Keratinocyte (primary cell): Measurements from ENCODE around the gene DLGAP1. TPM values are rescaled to one million over a fixed set of nuclear protein-coding genes. Genes with fewer than 3 reads are reported as not detected.

ENCODE experiments used
- DNase-seq: peaks from one replicate; pipeline ENCODE4 v3.0.0-alpha.2; 2011; ENCODE audit warnings: low read depth, missing footprints, low spot score
- FAIRE-seq: peaks from 2 replicates; lab custom pipeline; 2011; peaks lifted over from hg19 to GRCh38; lab: Jason Lieb, UNC
- H2AFZ ChIP-seq: 2 replicates; pipeline ENCODE4 v1.6.0; 2012; ENCODE audit warnings: low read length, control low read depth, inconsistent platforms; ENCODE audit not compliant: control insufficient read depth
- H3K27ac ChIP-seq: 2 replicates; pipeline ENCODE4 v1.5.1; 2011; ENCODE audit warnings: low read length; ENCODE audit not compliant: control insufficient read depth, insufficient read depth
- H3K27me3 ChIP-seq: 3 replicates; pipeline ENCODE4 v1.6.0; 2011; ENCODE audit warnings: low read length; ENCODE audit not compliant: control insufficient read depth, insufficient read depth; ENCODE audit errors: extremely low read depth
- H3K36me3 ChIP-seq, 2 experiments: 2 replicates in 1 of 2; 3 replicates in 1 of 2; pipeline ENCODE4 v1.5.1; 2011; ENCODE audit warnings: low read length in 2 of 2, mild to moderate bottlenecking in 1 of 2; ENCODE audit not compliant: control insufficient read depth in 2 of 2, insufficient read depth in 2 of 2; ENCODE audit errors: extremely low read depth in 1 of 2
- H3K4me1 ChIP-seq: 3 replicates; pipeline ENCODE4 v1.5.1; 2011; ENCODE audit warnings: low read length; ENCODE audit not compliant: control insufficient read depth, insufficient read depth; ENCODE audit errors: extremely low read depth
- H3K4me2 ChIP-seq: 3 replicates; pipeline ENCODE4 v1.6.0; 2011; ENCODE audit warnings: low read depth, low read length; ENCODE audit not compliant: control insufficient read depth, insufficient read depth; ENCODE audit errors: extremely low read depth
- H3K4me3 ChIP-seq, 3 experiments: fragments of 200-600 bp in 1 of 3; sonication (generic) in 1 of 3; 2 replicates in 2 of 3; 3 replicates in 1 of 3; pipeline ENCODE4 v1.5.1; 2011 to 2016; ENCODE audit warnings: low read length in 3 of 3, mild to moderate bottlenecking in 3 of 3, control low read depth in 2 of 3, inconsistent platforms in 1 of 3, low read depth in 1 of 3, mixed read lengths in 1 of 3, mixed run types in 1 of 3, moderate library complexity in 1 of 3; ENCODE audit not compliant: control insufficient read depth in 2 of 3, insufficient read depth in 2 of 3; ENCODE audit errors: extremely low read depth in 1 of 3
- H3K79me2 ChIP-seq: 2 replicates; pipeline ENCODE4 v1.6.0; 2012; ENCODE audit warnings: low read length; ENCODE audit not compliant: control insufficient read depth, insufficient read depth
- H3K9ac ChIP-seq: 3 replicates; pipeline ENCODE4 v1.6.0; 2011; ENCODE audit warnings: low read length; ENCODE audit not compliant: control insufficient read depth, insufficient read depth; ENCODE audit errors: extremely low read depth
- H3K9me1 ChIP-seq: 3 replicates; pipeline ENCODE4 v1.6.0; 2011; ENCODE audit warnings: low read length; ENCODE audit not compliant: control insufficient read depth, insufficient read depth; ENCODE audit errors: extremely low read depth
- H3K9me3 ChIP-seq: 2 replicates; pipeline ENCODE4 v1.5.1; 2012; ENCODE audit warnings: low read depth, low read length; ENCODE audit not compliant: control insufficient read depth
- H4K20me1 ChIP-seq: 3 replicates; pipeline ENCODE4 v1.6.0; 2011; ENCODE audit warnings: low read length; ENCODE audit not compliant: control insufficient read depth, insufficient read depth; ENCODE audit errors: extremely low read depth
- CTCF ChIP-seq, 3 experiments: IDR thresholded peaks in 1 of 3; conservative IDR thresholded peaks in 1 of 3; optimal IDR thresholded peaks in 1 of 3; 2 replicates in 2 of 3; 3 replicates in 1 of 3; pipeline versions ENCODE3 to v1.5.1; 2011; ENCODE audit warnings: low read length in 3 of 3, mild to moderate bottlenecking in 3 of 3, moderate library complexity in 2 of 3, control low read depth in 1 of 3, inconsistent platforms in 1 of 3; ENCODE audit not compliant: insufficient read depth in 2 of 3; ENCODE audit errors: extremely low read depth in 1 of 3
- EZH2 ChIP-seq: IDR thresholded peaks from one replicate; pipeline ENCODE4 v1.6.1; 2012; ENCODE audit warnings: inconsistent platforms, mild to moderate bottlenecking, low read length, moderate library complexity
- dilution Hi-C: fragments of 300-500 bp; cut with MboI; formaldehyde crosslinking; loops from one replicate; pipeline ENCODE4 v1.7.0; 2020; ENCODE audit warnings: low sequenced_read_pairs; ENCODE audit not compliant: extremely low pct_ligation_motif_present
- polyA plus RNA-seq, 5 experiments: library from polyadenylated mRNA; depleted of rRNA in 3 of 5; stranded (reverse) in 3 of 5; stranded (forward) in 1 of 5; unstranded in 1 of 5; fragments of >200 nt; gene quantifications; 1 replicate in 1 of 5; 2 replicates in 3 of 5; 3 replicates in 1 of 5; pipeline versions ENCODE4 v1.2.1 to v1.2.3, GENCODE V29; 2011 to 2012; ENCODE audit warnings: missing spikeins in 2 of 5, low read depth in 1 of 5, low replicate concordance in 1 of 5

The DLGAP1 gene
- polyA plus RNA-seq, 1 donor (not counting 4 experiments of a cell fraction or from before 2014, with no cell fraction given) = not detected

DNA sequence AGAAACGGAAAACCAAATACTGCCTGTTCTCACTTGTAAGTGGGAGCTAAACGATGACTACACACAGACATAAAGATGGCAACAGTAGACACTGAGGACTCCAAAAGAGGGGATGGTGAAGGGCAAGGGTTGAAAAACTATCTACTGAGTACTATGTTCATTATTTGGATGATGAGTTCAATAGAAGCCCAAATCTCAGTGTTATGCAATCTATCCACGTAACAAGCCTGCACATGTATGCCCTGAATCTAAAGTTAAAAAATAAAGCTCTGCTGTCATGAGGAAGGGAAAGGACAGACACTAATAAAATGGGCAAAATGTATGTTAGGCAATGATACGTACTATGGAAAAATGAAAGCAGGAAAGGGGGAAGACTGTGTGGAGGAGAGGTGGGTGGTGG is 629.1 kb downstream of the DLGAP1 start:
- no peak overlapping the region for H2AFZ ChIP-seq
- H3K36me3 ChIP-seq = no peaks in the 10 kb centered on the region
- no peak overlapping the region for H3K4me3 ChIP-seq
- no peak for DNase-seq
- H3K4me2 ChIP-seq = no peak overlapping the region
- no peaks in the 10 kb centered on the region for H4K20me1 ChIP-seq
- no peaks in the 10 kb centered on the region for H3K9me1 ChIP-seq
- FAIRE-seq = no peak
- no peak overlapping the region for H3K9ac ChIP-seq
- H3K27ac ChIP-seq = no peak overlapping the region
- no peaks in the 10 kb centered on the region for H3K4me1 ChIP-seq
- no peaks in the 10 kb centered on the region for H3K79me2 ChIP-seq
- TF ChIP-seq EZH2 (no peak), CTCF (optimal IDR thresholded peaks at IDR 0.05 in 1 of 3, IDR thresholded peaks at IDR 0.05 in 1 of 3, conservative IDR thresholded peaks at IDR 0.05 in 1 of 3; ENCODE audit: extremely low read depth in 1 of 3, insufficient read depth in 2 of 3, low read length in 3 of 3) (no peak)
- H3K9me3 ChIP-seq = no peaks in the 10 kb centered on the region
- dilution Hi-C loops = no loop called here
- H3K27me3 ChIP-seq = no peaks in the 10 kb centered on the region

DNA sequence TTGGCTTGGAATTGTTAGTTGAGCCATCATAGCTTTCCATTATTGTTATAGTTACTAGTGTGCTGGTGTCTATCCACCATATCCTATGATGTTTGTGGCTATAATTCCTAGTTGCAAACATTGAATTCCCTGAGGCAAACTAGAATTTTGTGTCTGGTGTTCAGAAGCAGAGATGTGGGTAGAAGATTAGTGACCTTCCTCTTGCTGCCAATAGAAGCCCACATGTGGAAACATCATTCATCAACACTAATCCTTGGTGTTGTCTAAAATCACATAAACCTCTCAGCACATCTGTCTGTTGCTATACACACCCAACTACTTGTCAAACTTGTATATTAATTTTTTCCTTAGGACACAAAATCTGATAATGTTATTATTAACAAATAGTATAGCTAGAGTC is 631.0 kb downstream of the DLGAP1 start:
- Histone ChIP-seq H3K4me3 (no peak overlapping the region), H3K79me2 (no peaks in the 10 kb centered on the region), H3K9ac (no peak overlapping the region), H3K4me2 (no peak overlapping the region), H4K20me1 (no peaks in the 10 kb centered on the region), H3K9me1 (no peaks in the 10 kb centered on the region), H3K27ac (no peak overlapping the region), H3K27me3 (no peaks in the 10 kb centered on the region), H2AFZ (no peak overlapping the region), H3K9me3 (no peaks in the 10 kb centered on the region), H3K36me3 (no peaks in the 10 kb centered on the region), H3K4me1 (no peaks in the 10 kb centered on the region)
- FAIRE-seq (no peak), DNase-seq (no peak)
- TF ChIP-seq CTCF (optimal IDR thresholded peaks at IDR 0.05 in 1 of 3, IDR thresholded peaks at IDR 0.05 in 1 of 3, conservative IDR thresholded peaks at IDR 0.05 in 1 of 3; ENCODE audit: extremely low read depth in 1 of 3, insufficient read depth in 2 of 3, low read length in 3 of 3) (no peak), EZH2 (no peak)
- dilution Hi-C loops = no loop called here
